Transverse colon (tissue), 4 donors: ENCODE measurements around the gene ERP27. TPM values are rescaled to one million over a fixed set of nuclear protein-coding genes. Genes with fewer than 3 reads are reported as not detected.

Experiments used
- DNase-seq: peaks from one replicate; pipeline ENCODE4 v3.0.0-alpha.2; 2019
- H3K27ac ChIP-seq, 4 donors: fragments of 200-600 bp; sonication (generic); 2 replicates each; pipeline ENCODE4 v1.5.1; 2016 to 2018; ENCODE audit warnings: inconsistent platforms in 4 of 4
- H3K27me3 ChIP-seq: fragments of 200-600 bp; sonication (generic); 2 replicates; pipeline ENCODE4 v1.5.1; 2017; ENCODE audit warnings: inconsistent platforms
- H3K36me3 ChIP-seq, 4 donors: fragments of 200-600 bp; sonication (generic); 2 replicates each; pipeline ENCODE4 v1.5.1; 2017 to 2019; ENCODE audit warnings: inconsistent platforms in 4 of 4
- H3K4me1 ChIP-seq, 4 donors: fragments of 200-600 bp; sonication (generic); 2 replicates each; pipeline ENCODE4 v1.5.1; 2017 to 2020; ENCODE audit warnings: inconsistent platforms in 4 of 4
- H3K4me3 ChIP-seq, 4 donors: fragments of 200-600 bp; sonication (generic); 1 replicate in 1 of 4; 2 replicates in 3 of 4; pipeline versions ENCODE4 v1.5.1 to v1.6.1; 2017 to 2019; ENCODE audit warnings: inconsistent platforms in 4 of 4
- H3K9me3 ChIP-seq, 2 donors: fragments of 200-600 bp; sonication (generic); 2 replicates each; pipeline ENCODE4 v1.5.1; 2017 to 2019; ENCODE audit warnings: inconsistent platforms in 2 of 2
- EP300 ChIP-seq: sonication (generic); formaldehyde crosslinking; IDR thresholded peaks from one replicate; pipeline ENCODE4 v1.6.1; 2017; ENCODE audit warnings: antibody characterized with exemption, low read depth
- POLR2A ChIP-seq: fragments of 450-650 bp; IDR thresholded peaks from one replicate; pipeline ENCODE4 v1.6.1; 2016; ENCODE audit warnings: antibody characterized with exemption, mild to moderate bottlenecking, moderate library complexity
- POLR2AphosphoS5 ChIP-seq, 3 donors: sonication (generic); formaldehyde crosslinking; IDR thresholded peaks; one replicate each; pipeline ENCODE4 v1.6.1; 2016; ENCODE audit warnings: antibody characterized with exemption in 3 of 3
- WGBS, 2 donors: methylation state at CpG; one replicate each; pipeline ENCODE4 v1.1.5; 2018; ENCODE audit warnings: low coverage in 1 of 2; 5-methylcytosine and 5-hydroxymethylcytosine counted together
- in situ Hi-C, 4 donors: fragments of 200-750 bp; cut with MboI; loops; one replicate each; pipeline versions ENCODE4 v1.15.0 to v1.15.1; 2017; ENCODE audit warnings: low sequenced_read_pairs in 3 of 4, low pct_ligation_motif_present in 1 of 4, low pct_unique_long_range_greater_than_20kb in 1 of 4
- intact Hi-C: fragments of 100-400 bp; cut with DNase I; formaldehyde crosslinking; loops from one replicate; pipeline ENCODE4 v1.15.1; 2023; ENCODE audit warnings: low total_unique reads
- total RNA-seq, 4 donors: library from RNA; depleted of rRNA; stranded (reverse); fragments of >200 nt; gene quantifications; one replicate each; pipeline ENCODE4 v1.1.0, GENCODE V29; 2016
- TF ChIP-seq, protein P1 (sequence below), 5 experiments: fragments of 200-600 bp in 3 of 5; fragments of 450-650 bp in 2 of 5; sonication (generic) in 3 of 5; IDR thresholded peaks; 1 replicate in 2 of 5; 2 replicates in 3 of 5; pipeline ENCODE4 v1.5.1; 2016 to 2017; ENCODE audit warnings: antibody characterized with exemption in 5 of 5, inconsistent platforms in 3 of 5, mild to moderate bottlenecking in 2 of 5, moderate library complexity in 1 of 5

Gene ERP27
- total RNA-seq, 4 donors from 2014 or later = 0.64 to 2.6 TPM; not detected in 2

DNA sequence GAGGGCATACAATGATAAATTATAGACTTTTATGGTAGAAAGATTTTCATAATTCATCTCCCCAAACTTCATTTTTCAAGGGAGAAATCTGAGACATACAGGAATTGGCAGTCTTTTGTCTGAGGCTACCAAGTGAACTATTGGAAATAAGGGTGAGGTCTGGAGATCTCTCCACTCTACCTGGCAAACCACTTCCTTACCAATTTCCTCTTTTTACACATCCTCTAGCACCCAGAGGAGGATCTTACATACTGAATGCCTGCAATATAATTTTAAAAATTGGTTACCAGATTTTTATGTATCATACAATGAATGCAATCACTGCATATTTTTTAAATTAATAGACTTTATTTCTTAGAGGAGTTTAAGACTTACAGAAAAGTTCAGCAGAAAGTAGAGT, 41.1 kb upstream of the ERP27 start:
- DNase-seq = no peak
- intact Hi-C loops = no loop called here
- in situ Hi-C loops = no loop called here
- no peak for TF ChIP-seq POLR2A
- Histone ChIP-seq H3K9me3 (no peaks in the 10 kb centered on the region), H3K4me1 (peaks cover 0 to 4% (median 0%) of the 10 kb centered on the region in 4 donors), H3K27me3 (no peaks in the 10 kb centered on the region), H3K4me3 (no peak overlapping the region), H3K36me3 (no peaks in the 10 kb centered on the region), H3K27ac (no peak overlapping the region)

DNA sequence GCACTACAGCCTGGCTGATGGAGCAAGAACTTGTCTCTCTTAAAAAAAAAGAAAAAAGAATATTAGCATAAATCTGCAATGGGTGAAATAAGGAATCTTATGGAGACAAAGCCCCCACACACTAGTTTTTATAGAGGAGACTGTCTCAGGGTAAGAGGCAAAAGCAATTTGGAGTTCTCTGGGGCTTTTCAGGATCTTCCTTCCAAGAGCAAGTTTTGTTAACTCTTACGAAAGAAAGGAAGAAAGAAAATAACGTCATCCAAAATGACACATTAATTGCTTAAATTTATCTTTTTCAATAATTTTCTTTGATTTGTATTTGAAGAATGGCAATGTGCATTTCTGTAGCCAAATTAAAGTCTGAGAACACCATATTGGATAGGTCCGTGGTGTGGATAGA, 38.3 kb upstream of the ERP27 start:
- Histone ChIP-seq H3K4me3 (no peak overlapping the region), H3K27ac (no peak overlapping the region), H3K27me3 (no peaks in the 10 kb centered on the region), H3K9me3 (no peaks in the 10 kb centered on the region), H3K36me3 (no peaks in the 10 kb centered on the region), H3K4me1 (peaks cover 0 to 4% (median 0%) of the 10 kb centered on the region in 4 donors)
- no peak for DNase-seq
- TF ChIP-seq POLR2A (no peak), EP300 (no peak), POLR2AphosphoS5 (IDR thresholded peaks at IDR 0.05) (no peak)
- TF ChIP-seq, protein P1, sequence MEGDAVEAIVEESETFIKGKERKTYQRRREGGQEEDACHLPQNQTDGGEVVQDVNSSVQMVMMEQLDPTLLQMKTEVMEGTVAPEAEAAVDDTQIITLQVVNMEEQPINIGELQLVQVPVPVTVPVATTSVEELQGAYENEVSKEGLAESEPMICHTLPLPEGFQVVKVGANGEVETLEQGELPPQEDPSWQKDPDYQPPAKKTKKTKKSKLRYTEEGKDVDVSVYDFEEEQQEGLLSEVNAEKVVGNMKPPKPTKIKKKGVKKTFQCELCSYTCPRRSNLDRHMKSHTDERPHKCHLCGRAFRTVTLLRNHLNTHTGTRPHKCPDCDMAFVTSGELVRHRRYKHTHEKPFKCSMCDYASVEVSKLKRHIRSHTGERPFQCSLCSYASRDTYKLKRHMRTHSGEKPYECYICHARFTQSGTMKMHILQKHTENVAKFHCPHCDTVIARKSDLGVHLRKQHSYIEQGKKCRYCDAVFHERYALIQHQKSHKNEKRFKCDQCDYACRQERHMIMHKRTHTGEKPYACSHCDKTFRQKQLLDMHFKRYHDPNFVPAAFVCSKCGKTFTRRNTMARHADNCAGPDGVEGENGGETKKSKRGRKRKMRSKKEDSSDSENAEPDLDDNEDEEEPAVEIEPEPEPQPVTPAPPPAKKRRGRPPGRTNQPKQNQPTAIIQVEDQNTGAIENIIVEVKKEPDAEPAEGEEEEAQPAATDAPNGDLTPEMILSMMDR (IDR thresholded peaks at IDR 0.05) = no peak
- 73 to 85% methylated on average over 3 of the region's 3 CpGs for WGBS, 2 donors
- intact Hi-C loops = no loop called here
- in situ Hi-C loops = no loop called here

DNA sequence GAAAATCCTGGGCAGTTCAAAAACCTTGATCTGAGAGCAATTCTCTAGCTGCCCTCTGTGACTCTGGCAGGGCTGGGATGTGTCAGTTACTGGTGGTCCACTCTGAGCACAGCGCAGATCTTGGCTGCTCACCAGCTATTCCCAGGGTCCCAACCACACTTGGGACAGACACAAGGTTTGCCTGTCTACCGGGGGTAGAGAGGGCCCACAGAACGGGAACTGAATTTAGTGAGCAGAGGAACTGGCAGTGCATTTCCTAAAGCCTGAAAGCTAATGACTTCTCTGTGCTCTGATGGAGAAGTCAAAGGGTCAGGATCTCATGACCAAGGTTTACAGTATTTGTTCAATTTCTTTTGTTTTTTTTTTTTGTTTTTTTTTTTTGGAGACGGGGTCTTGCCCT, 37.1 kb upstream of the ERP27 start:
- DNase-seq = no peak
- in situ Hi-C loops = no loop called here
- H3K4me3 ChIP-seq = no peak overlapping the region
- no peaks in the 10 kb centered on the region for H3K9me3 ChIP-seq
- H3K27me3 ChIP-seq = no peaks in the 10 kb centered on the region
- peaks cover 0 to 4% (median 0%) of the 10 kb centered on the region in 4 donors for H3K4me1 ChIP-seq
- TF ChIP-seq POLR2AphosphoS5 (IDR thresholded peaks at IDR 0.05) (no peak), EP300 (no peak), POLR2A (no peak)
- TF ChIP-seq, protein P1 (IDR thresholded peaks at IDR 0.05) = no peak
- no peak overlapping the region for H3K27ac ChIP-seq
- 85% methylated on average over 4 of the region's 4 CpGs; no CpG with 5 or more reads in 1 of the 2 donors for WGBS, 2 donors
- H3K36me3 ChIP-seq = no peaks in the 10 kb centered on the region
- intact Hi-C loops = no loop called here

- intact Hi-C loops = no loop called here
- Histone ChIP-seq H3K36me3 (no peaks in the 10 kb centered on the region), H3K4me1 (peaks cover 0 to 4% (median 0%) of the 10 kb centered on the region in 4 donors), H3K9me3 (no peaks in the 10 kb centered on the region), H3K27me3 (no peaks in the 10 kb centered on the region), H3K4me3 (no peak overlapping the region), H3K27ac (no peak overlapping the region)
- in situ Hi-C loops = no loop called here
- no peak for TF ChIP-seq POLR2AphosphoS5 (IDR thresholded peaks at IDR 0.05)
- no peak for TF ChIP-seq EP300
- TF ChIP-seq, protein P1 (IDR thresholded peaks at IDR 0.05) = no peak
- no peak for TF ChIP-seq POLR2A
- WGBS, 2 donors = 81 to 86% methylated on average over 3 of the region's 3 CpGs
- DNase-seq = no peak
These were observed 36.3 kb upstream of the ERP27 start for GRCh38 chr12:14974633-14975032.

GRCh38 chr12:14972816-14973215, 34.5 kb upstream of the ERP27 start, which contains the start of gene PDE6H:
Gene PDE6H, plus strand, starts transcription at chr12:14973042. Its CDS starts 4,971 bp downstream, at chr12:14978013.
- H3K4me3 ChIP-seq = no peak within 1 kb of the TSS
- intact Hi-C loops (no loop called here), in situ Hi-C loops (no loop called here)
- H3K27me3 ChIP-seq = no peaks in the 10 kb centered on the region
- 85 to 100% methylated on average over 1 to 2 of the region's 2 CpGs for WGBS, 2 donors
- no peak for DNase-seq
- TF ChIP-seq POLR2A (no peak), POLR2AphosphoS5 (IDR thresholded peaks at IDR 0.05) (no peak), EP300 (no peak)
- TF ChIP-seq, protein P1 (IDR thresholded peaks at IDR 0.05) = no peak
- peaks cover 0 to 4% (median 0%) of the 10 kb centered on the region in 4 donors for H3K4me1 ChIP-seq
- no peaks in the 10 kb centered on the region for H3K9me3 ChIP-seq
- H3K27ac ChIP-seq = no peak within 1 kb of the TSS
- no peaks in the 10 kb centered on the region for H3K36me3 ChIP-seq
